Mononuclear cell (primary cell): ENCODE data around the gene ABI3BP. TPM values are rescaled to one million over a fixed set of nuclear protein-coding genes. Genes with fewer than 3 reads are reported as not detected.

Experiments used
- H3K27me3 ChIP-seq: 2 replicates; pipeline ENCODE4 v1.6.0; 2011; ENCODE audit warnings: low read length, control low read depth; ENCODE audit not compliant: insufficient read depth
- H3K4me1 ChIP-seq: 2 replicates; pipeline ENCODE4 v1.5.1; 2011; ENCODE audit warnings: mild to moderate bottlenecking, low read length, control low read depth; ENCODE audit not compliant: insufficient read depth
- H3K4me3 ChIP-seq: 2 replicates; pipeline ENCODE4 v1.5.1; 2011; ENCODE audit warnings: mild to moderate bottlenecking, low read length, moderate library complexity
- H3K9me3 ChIP-seq: 2 replicates; pipeline ENCODE4 v1.5.1; 2011; ENCODE audit warnings: low read depth, mild to moderate bottlenecking, control low read depth, low read length
- total RNA-seq: library from RNA; depleted of rRNA; stranded (reverse); fragments of >200 nt; gene quantifications from one replicate; pipeline ENCODE4 v1.2.3, GENCODE V29; 2012

Gene ABI3BP
- total RNA-seq, 1 donor, result 0.10 TPM

GRCh38 chr3:100754563-100755334 lies 238.5 kb downstream of the ABI3BP start:
- no peaks in the 10 kb centered on the region for H3K9me3 ChIP-seq

DNA sequence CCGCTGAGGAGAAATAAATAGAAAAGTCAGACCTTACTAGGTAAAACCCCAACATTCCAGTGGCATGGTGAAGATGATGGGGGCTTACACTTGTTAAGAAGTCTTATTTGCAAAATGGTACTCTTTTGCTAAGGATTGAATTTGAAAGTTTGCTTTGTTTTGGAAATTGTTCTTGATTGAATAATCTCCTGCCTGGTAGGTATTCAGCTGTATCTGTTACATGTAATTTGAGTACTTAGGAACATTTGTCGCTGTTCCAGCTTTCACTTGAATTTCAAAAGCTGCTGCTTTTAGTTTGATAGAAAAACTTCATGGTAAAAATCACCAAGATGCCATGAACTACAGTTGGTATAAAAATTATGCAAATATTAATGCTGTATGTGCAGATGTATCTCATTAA lies 239.4 kb downstream of the ABI3BP start:
- Histone ChIP-seq H3K4me3 (no peak overlapping the region), H3K27me3 (no peaks in the 10 kb centered on the region), H3K9me3 (no peaks in the 10 kb centered on the region), H3K4me1 (no peaks in the 10 kb centered on the region)

More at GRCh38 chr3:100754563-100755334, 238.5 kb downstream of the ABI3BP start:
- Histone ChIP-seq H3K27me3 (no peaks in the 10 kb centered on the region), H3K4me3 (no peak overlapping the region), H3K4me1 (no peaks in the 10 kb centered on the region)

DNA sequence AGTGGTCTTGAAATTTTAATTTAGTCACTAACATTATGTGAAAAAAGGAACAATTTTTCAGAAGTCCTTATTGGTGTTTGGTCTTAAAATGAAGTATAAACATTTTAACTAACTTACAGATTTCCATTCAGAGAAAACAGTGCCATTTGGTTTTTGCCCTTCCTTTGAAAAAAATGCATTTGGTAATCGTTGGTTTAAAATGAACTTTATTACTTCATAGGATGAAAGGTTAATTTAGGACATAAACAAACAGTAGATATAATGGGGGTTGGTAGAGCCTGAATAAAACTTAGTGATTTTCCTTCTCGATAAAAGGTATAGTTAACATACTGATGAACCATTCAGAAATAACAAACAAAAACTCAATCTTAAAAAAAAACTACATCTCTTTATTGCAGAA lies 244.3 kb downstream of the ABI3BP start:
- no peaks in the 10 kb centered on the region for H3K27me3 ChIP-seq
- no peak overlapping the region for H3K4me3 ChIP-seq
- H3K9me3 ChIP-seq, result no peaks in the 10 kb centered on the region
- H3K4me1 ChIP-seq, result no peaks in the 10 kb centered on the region

DNA sequence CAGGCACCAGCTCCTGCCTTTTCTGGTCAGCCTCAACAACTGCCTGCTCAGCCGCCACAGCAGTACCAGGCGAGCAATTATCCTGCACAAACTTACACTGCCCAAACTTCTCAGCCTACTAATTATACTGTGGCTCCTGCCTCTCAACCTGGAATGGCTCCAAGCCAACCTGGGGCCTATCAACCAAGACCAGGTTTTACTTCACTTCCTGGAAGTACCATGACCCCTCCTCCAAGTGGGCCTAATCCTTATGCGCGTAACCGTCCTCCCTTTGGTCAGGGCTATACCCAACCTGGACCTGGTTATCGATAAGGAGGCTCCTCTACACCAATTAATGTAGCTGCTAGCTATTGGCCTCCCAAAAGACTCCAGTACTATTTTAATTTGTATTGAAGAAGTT lies 245.0 kb downstream of the ABI3BP start:
- Histone ChIP-seq H3K9me3 (no peaks in the 10 kb centered on the region), H3K4me3 (no peak overlapping the region), H3K4me1 (no peaks in the 10 kb centered on the region), H3K27me3 (no peaks in the 10 kb centered on the region)

DNA sequence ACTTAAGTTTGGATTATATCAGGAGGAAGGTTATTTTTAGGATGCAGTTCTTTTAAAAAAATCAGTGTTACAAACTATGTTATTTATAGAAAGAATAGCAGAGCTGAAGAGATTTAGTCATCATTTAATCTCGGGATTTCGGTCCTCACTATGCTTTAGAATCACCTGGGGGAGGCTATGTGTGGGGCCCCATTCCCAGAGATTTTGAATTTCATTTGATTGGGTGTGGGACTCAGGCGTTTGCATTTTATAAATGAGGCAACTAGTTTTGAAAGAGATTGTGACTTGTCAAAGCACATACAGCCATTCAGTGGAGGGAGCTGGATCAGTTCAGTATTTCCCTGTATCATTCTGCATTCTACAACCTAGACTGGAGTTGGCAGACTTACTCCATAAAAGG lies 247.1 kb downstream of the ABI3BP start:
- Histone ChIP-seq H3K4me1 (no peaks in the 10 kb centered on the region), H3K9me3 (no peaks in the 10 kb centered on the region), H3K4me3 (no peak overlapping the region), H3K27me3 (no peaks in the 10 kb centered on the region)

DNA sequence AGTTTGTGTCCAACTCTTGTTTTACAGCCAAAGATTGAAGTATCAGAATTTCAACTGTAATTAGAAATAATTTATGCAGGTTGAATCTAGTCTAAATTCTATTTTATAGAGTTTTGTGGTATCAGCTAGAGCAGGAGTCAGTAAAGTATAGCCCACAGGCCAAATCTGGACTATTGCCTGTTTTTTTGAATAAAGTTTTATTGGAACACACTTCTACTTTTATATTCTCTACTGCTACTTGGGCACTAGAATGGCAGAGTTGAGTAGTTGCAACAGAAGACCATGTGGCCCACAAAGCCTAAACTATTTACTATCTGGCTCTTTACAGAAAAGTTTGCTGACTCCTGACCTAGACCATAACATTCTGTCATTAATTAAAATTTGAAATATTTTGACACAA lies 247.6 kb downstream of the ABI3BP start:
- Histone ChIP-seq H3K4me1 (no peaks in the 10 kb centered on the region), H3K27me3 (no peaks in the 10 kb centered on the region), H3K9me3 (no peaks in the 10 kb centered on the region), H3K4me3 (no peak overlapping the region)

- H3K27me3 ChIP-seq, result no peaks in the 10 kb centered on the region
- H3K9me3 ChIP-seq, result no peaks in the 10 kb centered on the region
- no peaks in the 10 kb centered on the region for H3K4me1 ChIP-seq
- no peak overlapping the region for H3K4me3 ChIP-seq
Observed at GRCh38 chr3:100744671-100745070, 248.6 kb downstream of the ABI3BP start.

- H3K4me3 ChIP-seq, result no peak overlapping the region
- no peaks in the 10 kb centered on the region for H3K4me1 ChIP-seq
- no peaks in the 10 kb centered on the region for H3K27me3 ChIP-seq
- no peaks in the 10 kb centered on the region for H3K9me3 ChIP-seq
Observed at GRCh38 chr3:100743535-100743934, 249.7 kb downstream of the ABI3BP start.

GRCh38 chr3:100740207-100740606 lies 253.0 kb downstream of the ABI3BP start:
- no peak overlapping the region for H3K4me3 ChIP-seq
- no peaks in the 10 kb centered on the region for H3K27me3 ChIP-seq
- no peaks in the 10 kb centered on the region for H3K9me3 ChIP-seq
- no peaks in the 10 kb centered on the region for H3K4me1 ChIP-seq

GRCh38 chr3:100737334-100737733 lies 255.9 kb downstream of the ABI3BP start:
- Histone ChIP-seq H3K9me3 (no peaks in the 10 kb centered on the region), H3K4me3 (no peak overlapping the region), H3K27me3 (no peaks in the 10 kb centered on the region), H3K4me1 (no peaks in the 10 kb centered on the region)

DNA sequence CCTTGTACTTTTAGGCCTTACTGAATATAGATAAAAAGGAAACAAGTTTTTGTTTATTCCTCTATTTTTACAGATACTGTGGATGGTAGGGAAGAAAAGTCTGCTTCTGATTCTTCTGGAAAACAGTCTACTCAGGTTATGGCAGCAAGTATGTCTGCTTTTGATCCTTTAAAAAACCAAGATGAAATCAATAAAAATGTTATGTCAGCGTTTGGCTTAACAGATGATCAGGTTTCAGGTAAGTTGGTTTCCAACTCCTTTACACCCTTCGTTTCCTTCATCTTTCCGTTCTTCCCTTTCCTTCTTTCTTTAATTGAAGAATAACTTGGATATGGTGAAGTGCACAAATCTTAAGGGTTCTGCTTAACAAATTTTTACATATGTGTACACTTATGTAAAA lies 260.8 kb downstream of the ABI3BP start:
- no peaks in the 10 kb centered on the region for H3K27me3 ChIP-seq
- no peak overlapping the region for H3K4me3 ChIP-seq
- H3K9me3 ChIP-seq, result no peaks in the 10 kb centered on the region
- H3K4me1 ChIP-seq, result no peaks in the 10 kb centered on the region

GRCh38 chr3:100730524-100730923 lies 262.7 kb downstream of the ABI3BP start:
- Histone ChIP-seq H3K4me1 (no peaks in the 10 kb centered on the region), H3K27me3 (no peaks in the 10 kb centered on the region), H3K4me3 (no peak overlapping the region), H3K9me3 (no peaks in the 10 kb centered on the region)

- H3K4me3 ChIP-seq, result no peak overlapping the region
- H3K4me1 ChIP-seq, result no peaks in the 10 kb centered on the region
- H3K9me3 ChIP-seq, result no peaks in the 10 kb centered on the region
- no peaks in the 10 kb centered on the region for H3K27me3 ChIP-seq
Observed at GRCh38 chr3:100726706-100727105, 266.5 kb downstream of the ABI3BP start.

GRCh38 chr3:100725935-100726513 lies 267.2 kb downstream of the ABI3BP start:
- Histone ChIP-seq H3K4me3 (no peak overlapping the region), H3K9me3 (no peaks in the 10 kb centered on the region), H3K27me3 (no peaks in the 10 kb centered on the region), H3K4me1 (no peaks in the 10 kb centered on the region)

DNA sequence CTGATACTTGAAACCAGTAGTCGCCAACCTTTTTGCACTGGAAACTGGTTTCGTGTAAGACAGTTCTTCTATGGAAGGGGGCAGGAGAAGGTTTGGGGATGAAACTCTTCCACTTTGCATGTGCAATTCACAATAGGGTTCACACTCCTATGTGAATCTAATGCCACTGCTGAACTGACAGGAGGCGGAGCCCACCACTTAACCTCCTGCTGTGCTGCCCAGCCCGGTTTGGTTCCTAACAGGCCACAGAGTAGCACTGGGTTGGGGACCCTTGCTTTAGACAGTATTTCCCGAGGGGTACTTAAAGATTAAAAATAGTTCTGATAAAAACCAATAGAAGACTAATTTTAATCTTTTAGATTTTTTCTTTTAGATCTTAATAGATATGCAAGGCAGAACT lies 272.8 kb downstream of the ABI3BP start:
- Histone ChIP-seq H3K4me3 (no peak overlapping the region), H3K4me1 (peaks cover 7% of the 10 kb centered on the region), H3K27me3 (no peaks in the 10 kb centered on the region), H3K9me3 (no peaks in the 10 kb centered on the region)

DNA sequence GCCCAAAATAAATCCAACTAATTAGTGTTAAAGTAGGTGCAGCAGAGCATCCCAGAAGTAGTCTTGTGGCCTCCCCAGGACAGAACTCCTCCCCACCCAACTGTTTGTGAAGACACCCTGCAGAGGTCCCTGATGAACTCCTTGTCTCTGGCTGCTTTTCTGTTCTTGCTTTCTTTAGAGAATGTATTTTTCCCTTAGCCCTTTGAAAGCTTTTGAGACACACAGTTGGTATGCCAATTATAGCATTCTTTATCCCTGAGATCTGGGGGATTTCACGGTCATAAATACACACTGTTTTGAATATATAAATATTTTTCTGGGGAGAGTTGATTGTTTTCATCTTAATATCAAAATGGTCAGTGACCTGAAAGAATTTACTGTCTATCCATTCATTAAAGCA lies 274.1 kb downstream of the ABI3BP start:
- H3K9me3 ChIP-seq, result no peaks in the 10 kb centered on the region
- H3K4me3 ChIP-seq, result no peak overlapping the region
- no peaks in the 10 kb centered on the region for H3K27me3 ChIP-seq
- peaks cover 7% of the 10 kb centered on the region for H3K4me1 ChIP-seq
